ENCODE data around the gene KIR2DL4.
"Not testable (repeated sequence)": the region's sequence is repeated elsewhere in the genome, so short reads cannot be mapped to it uniquely, and the experiment has no call there.

Gene KIR2DL4

DNA sequence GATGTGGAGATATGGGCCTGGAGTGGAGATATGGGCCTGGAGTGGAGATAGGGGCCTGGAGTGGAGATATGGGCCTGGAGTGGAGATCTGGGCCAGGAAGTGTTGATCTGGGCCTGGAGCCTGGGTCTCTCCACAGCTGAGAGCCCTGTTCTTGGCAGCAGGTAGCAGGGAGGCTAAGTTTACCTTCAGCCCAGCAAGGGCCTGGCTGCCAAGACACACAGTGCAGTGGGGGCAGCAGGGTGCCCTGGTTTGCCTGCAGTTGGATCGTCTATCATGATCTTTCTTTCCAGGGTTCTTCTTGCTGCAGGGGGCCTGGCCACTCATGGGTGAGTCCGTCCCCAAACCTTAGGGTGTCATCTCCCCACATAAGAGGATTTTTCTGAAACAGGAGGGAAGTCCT is 47.5 kb downstream of the KIR2DL4 start:
- TF ChIP-seq, protein P1, sequence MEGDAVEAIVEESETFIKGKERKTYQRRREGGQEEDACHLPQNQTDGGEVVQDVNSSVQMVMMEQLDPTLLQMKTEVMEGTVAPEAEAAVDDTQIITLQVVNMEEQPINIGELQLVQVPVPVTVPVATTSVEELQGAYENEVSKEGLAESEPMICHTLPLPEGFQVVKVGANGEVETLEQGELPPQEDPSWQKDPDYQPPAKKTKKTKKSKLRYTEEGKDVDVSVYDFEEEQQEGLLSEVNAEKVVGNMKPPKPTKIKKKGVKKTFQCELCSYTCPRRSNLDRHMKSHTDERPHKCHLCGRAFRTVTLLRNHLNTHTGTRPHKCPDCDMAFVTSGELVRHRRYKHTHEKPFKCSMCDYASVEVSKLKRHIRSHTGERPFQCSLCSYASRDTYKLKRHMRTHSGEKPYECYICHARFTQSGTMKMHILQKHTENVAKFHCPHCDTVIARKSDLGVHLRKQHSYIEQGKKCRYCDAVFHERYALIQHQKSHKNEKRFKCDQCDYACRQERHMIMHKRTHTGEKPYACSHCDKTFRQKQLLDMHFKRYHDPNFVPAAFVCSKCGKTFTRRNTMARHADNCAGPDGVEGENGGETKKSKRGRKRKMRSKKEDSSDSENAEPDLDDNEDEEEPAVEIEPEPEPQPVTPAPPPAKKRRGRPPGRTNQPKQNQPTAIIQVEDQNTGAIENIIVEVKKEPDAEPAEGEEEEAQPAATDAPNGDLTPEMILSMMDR (IDR thresholded peaks at IDR 0.05; ENCODE audit: control insufficient read depth, insufficient read depth, low read depth, low read length, missing control alignments), result no peak
- no peak overlapping the region for H3K4me3 ChIP-seq (ENCODE audit: control insufficient read depth, low read depth, low read length)
- no peak for DNase-seq (ENCODE audit: low read depth)

DNA sequence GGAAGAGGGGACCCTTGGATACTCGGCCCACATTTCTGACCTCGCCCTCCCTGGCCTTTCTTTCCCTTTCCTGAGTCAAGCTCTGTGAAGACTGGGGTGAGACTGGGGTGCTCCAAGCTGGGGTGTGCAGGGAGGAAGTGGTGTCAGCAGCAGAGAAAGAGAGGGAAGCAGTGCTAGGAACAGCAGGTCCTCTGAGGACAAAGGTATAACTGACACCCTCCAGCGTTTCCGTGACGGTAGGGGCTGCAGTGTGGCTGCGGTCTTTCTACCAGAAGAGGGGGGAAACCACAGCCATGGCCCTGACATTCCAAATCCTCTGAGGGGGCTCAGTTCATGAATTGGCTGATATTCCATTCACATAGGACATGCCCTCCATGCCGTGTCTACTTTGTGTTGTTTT is 47.9 kb downstream of the KIR2DL4 start:
- TF ChIP-seq, protein P1 (IDR thresholded peaks at IDR 0.05; ENCODE audit: control insufficient read depth, insufficient read depth, low read depth, low read length, missing control alignments), result no peak
- H3K4me3 ChIP-seq (ENCODE audit: control insufficient read depth, low read depth, low read length), result no peak overlapping the region
- no peak for DNase-seq (ENCODE audit: low read depth)

DNA sequence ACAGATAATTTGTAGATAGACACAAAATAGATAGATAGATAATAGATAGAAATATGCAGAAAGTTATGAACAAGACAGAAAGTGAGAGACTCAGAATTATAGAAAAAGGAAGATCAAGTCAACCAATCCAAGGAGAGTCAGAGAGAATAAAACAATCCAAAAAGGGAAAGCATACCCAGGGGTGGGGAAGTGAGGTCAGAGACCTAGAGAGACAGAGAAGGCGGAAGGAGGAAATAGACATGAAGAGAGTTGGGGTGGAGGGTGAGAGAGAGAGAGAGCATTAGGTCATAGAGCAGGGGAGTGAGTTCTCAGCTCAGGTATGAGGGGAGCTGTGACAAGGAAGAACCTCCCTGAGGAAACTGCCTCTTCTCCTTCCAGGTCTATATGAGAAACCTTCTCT is 51.8 kb downstream of the KIR2DL4 start:
- H3K4me3 ChIP-seq (ENCODE audit: control insufficient read depth, low read depth, low read length); DNase-seq (ENCODE audit: low read depth): not testable (repeated sequence)

DNA sequence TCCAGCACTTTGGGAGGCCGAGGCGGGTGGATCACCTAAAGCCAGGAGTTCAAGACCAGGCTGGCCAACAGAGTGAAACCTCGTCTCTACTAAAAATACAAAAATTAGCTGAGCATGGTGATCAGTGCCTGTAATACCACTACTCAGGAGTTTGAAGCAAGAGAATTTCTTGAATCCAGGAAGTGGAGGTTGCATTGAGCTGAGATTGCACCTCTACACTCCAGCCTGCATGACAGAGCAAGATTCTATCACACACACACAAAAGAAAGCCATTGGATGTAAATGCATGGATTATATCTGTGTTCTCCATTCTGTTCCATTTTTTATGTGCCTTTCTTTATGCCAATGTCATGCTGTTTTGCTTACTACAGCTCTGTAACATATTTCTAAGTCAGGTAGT is 55.1 kb downstream of the KIR2DL4 start:
- H3K4me3 ChIP-seq (ENCODE audit: control insufficient read depth, low read depth, low read length); DNase-seq (ENCODE audit: low read depth): not testable (repeated sequence)

DNA sequence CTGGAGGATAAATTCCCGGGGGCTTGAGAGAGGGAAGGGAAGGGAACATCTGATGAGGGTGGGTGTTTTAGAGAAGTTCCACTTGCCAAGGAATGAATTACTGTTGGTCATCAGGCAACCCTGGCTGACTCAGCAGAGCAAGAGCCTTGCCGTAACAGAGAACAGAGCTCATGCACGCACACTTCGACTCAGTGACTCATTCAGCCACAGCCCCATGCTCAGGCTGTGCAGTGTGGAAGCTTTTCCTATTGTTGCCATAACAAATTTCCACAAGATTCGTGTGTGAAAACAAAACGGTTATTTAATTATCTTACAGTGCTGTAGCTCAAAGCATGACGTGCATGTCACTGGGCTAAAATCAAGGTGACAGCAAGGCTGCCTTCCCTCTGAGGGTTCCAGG is 56.0 kb downstream of the KIR2DL4 start:
- not testable (repeated sequence) for DNase-seq (ENCODE audit: low read depth); H3K4me3 ChIP-seq (ENCODE audit: control insufficient read depth, low read depth, low read length)

DNA sequence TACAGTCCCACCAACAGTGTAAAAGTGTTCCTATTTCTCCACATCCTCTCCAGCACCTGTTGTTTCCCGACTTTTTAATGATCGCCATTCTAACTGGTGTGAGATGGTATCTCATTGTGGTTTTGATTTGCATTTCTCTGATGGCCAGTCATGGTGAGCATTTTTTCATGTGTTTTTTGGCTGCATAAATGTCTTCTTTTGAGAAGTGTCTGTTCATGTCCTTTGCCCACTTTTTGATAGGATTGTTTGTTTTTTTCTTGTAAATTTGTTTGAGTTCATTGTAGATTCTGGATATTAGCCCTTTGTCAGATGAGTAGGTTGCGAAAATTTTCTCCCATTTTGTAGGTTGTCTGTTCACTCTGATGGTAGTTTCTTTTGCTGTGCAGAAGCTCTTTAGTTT is 60.0 kb downstream of the KIR2DL4 start:
- H3K4me3 ChIP-seq (ENCODE audit: control insufficient read depth, low read depth, low read length); DNase-seq (ENCODE audit: low read depth): not testable (repeated sequence)

Data from AG09309 (cell line).